Stomach (tissue), 4 donors: Measurements from ENCODE around the gene LRP6.
"Not testable (repeated sequence)": the region's sequence is repeated elsewhere in the genome, so short reads cannot be mapped to it uniquely, and the experiment has no call there.

ENCODE experiments used
- POLR2A ChIP-seq, 4 donors: fragments of 450-650 bp; IDR thresholded peaks; one replicate each; pipeline ENCODE4 v1.6.1; 2016; ENCODE audit warnings: antibody characterized with exemption in 4 of 4, control low read depth in 2 of 4, mild to moderate bottlenecking in 1 of 4, moderate library complexity in 1 of 4
- TF ChIP-seq, protein P1 (sequence below), 7 experiments: fragments of 450-650 bp in 4 of 7; fragments of 200-600 bp in 3 of 7; sonication (generic) in 3 of 7; IDR thresholded peaks; one replicate each; pipeline ENCODE4 v1.5.1; 2016 to 2019; ENCODE audit warnings: antibody characterized with exemption in 7 of 7, control low read depth in 2 of 7, mild to moderate bottlenecking in 1 of 7

DNA sequence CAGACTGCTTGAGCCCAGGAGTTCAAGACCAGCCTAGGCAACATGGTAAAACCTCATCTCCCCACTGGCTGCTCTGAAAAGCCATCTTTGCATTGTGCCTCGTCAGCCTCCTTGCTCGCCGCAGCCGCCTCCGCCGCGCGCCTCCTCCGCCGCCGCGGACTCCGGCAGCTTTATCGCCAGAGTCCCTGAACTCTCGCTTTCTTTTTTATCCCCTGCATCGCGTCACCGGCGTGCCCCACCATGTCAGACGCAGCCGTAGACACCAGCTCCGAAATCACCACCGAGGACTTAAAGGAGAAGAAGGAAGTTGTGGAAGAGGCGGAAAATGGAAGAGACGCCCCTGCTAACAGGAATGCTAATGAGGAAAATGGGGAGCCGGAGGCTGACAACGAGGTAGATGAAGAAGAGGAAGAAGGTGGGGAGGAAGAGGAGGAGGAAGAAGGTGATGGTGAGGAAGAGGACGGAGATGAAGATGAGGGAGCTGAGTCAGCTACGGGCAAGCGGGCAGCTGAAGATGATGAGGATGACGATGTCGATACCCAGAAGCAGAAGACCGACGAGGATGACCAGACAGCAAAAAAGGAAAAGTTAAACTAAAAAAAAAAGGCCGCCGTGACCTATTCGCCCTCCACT lies 155.8 kb downstream of the LRP6 start:
- TF ChIP-seq, protein P1, sequence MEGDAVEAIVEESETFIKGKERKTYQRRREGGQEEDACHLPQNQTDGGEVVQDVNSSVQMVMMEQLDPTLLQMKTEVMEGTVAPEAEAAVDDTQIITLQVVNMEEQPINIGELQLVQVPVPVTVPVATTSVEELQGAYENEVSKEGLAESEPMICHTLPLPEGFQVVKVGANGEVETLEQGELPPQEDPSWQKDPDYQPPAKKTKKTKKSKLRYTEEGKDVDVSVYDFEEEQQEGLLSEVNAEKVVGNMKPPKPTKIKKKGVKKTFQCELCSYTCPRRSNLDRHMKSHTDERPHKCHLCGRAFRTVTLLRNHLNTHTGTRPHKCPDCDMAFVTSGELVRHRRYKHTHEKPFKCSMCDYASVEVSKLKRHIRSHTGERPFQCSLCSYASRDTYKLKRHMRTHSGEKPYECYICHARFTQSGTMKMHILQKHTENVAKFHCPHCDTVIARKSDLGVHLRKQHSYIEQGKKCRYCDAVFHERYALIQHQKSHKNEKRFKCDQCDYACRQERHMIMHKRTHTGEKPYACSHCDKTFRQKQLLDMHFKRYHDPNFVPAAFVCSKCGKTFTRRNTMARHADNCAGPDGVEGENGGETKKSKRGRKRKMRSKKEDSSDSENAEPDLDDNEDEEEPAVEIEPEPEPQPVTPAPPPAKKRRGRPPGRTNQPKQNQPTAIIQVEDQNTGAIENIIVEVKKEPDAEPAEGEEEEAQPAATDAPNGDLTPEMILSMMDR (IDR thresholded peaks at IDR 0.05): not testable (repeated sequence)
- not testable (repeated sequence) for TF ChIP-seq POLR2A (IDR thresholded peaks at IDR 0.05)
